Hematopoietic multipotent progenitor cell treated with erythropoietin and hydrocortisone succinate and interleukin-3 and kit ligand, for 15 days (in vitro differentiated cells): Measurements from ENCODE around the gene PPIH.
"Not testable (repeated sequence)": the region's sequence is repeated elsewhere in the genome, so short reads cannot be mapped to it uniquely, and the experiment has no call there.

Experiments
- DNase-seq: peaks from one replicate; pipeline ENCODE4 v3.0.0-alpha.2; 2015; ENCODE audit warnings: low spot score

Gene PPIH

GRCh38 chr1:42657981-42658876 is at the start of gene PPIH:
PPIH (plus strand) TSS chr1:42658423; CDS start chr1:42658447, 24 bp downstream.
- DNase-seq: peak; percentile 91

GRCh38 chr1:42613803-42614131 is 44.5 kb upstream of the PPIH start:
- no peak for DNase-seq

- no peak for DNase-seq
Measured at GRCh38 chr1:42618866-42619265, 39.4 kb upstream of the PPIH start.

GRCh38 chr1:42620307-42620706 is 37.9 kb upstream of the PPIH start:
- DNase-seq: no peak

- not testable (repeated sequence) for DNase-seq
Measured at GRCh38 chr1:42621180-42621579, 37.0 kb upstream of the PPIH start.

GRCh38 chr1:42627205-42627604 is 31.0 kb upstream of the PPIH start:
- DNase-seq: not testable (repeated sequence)

GRCh38 chr1:42639116-42639515 is 19.1 kb upstream of the PPIH start:
- no peak for DNase-seq

GRCh38 chr1:42646056-42646455 is 12.2 kb upstream of the PPIH start:
- no peak for DNase-seq

GRCh38 chr1:42657201-42657600 is 1.0 kb upstream of the PPIH start:
- no peak for DNase-seq

GRCh38 chr1:42658877-42659337 is 684 bp downstream of the PPIH start:
- DNase-seq: no peak

GRCh38 chr1:42660907-42661500 is 2.8 kb downstream of the PPIH start:
- DNase-seq: no peak

GRCh38 chr1:42669936-42670335 is 11.7 kb downstream of the PPIH start:
- no peak for DNase-seq

- DNase-seq: no peak
Measured at GRCh38 chr1:42670425-42670824, 12.2 kb downstream of the PPIH start.

- DNase-seq: no peak
Measured at GRCh38 chr1:42674214-42674613, 16.0 kb downstream of the PPIH start.

GRCh38 chr1:42674682-42675081 is 16.5 kb downstream of the PPIH start:
- no peak for DNase-seq

- no peak for DNase-seq
Measured at GRCh38 chr1:42675467-42675866, 17.2 kb downstream of the PPIH start.

GRCh38 chr1:42676534-42677087 is 18.4 kb downstream of the PPIH start:
- DNase-seq: no peak

GRCh38 chr1:42679364-42679983 is 21.3 kb downstream of the PPIH start:
- no peak for DNase-seq

GRCh38 chr1:42680055-42680454 is 21.8 kb downstream of the PPIH start:
- no peak for DNase-seq

- peak; percentile 34 for DNase-seq
Measured at GRCh38 chr1:42680921-42681683, 22.9 kb downstream of the PPIH start.

GRCh38 chr1:42681741-42682483 is 23.7 kb downstream of the PPIH start, which contains the start of gene YBX1:
YBX1 (plus strand) TSS chr1:42682418; CDS start chr1:42682566, 148 bp downstream.
- DNase-seq: peak; percentile 98
